Measurements from ENCODE around the gene P4HA2. TPM values are rescaled to one million over a fixed set of nuclear protein-coding genes. Genes with fewer than 3 reads are reported as not detected.

Gene P4HA2
- total RNA-seq, 4 donors from 2014 or later: 22.1 to 53.5 (median 32.7) TPM

DNA sequence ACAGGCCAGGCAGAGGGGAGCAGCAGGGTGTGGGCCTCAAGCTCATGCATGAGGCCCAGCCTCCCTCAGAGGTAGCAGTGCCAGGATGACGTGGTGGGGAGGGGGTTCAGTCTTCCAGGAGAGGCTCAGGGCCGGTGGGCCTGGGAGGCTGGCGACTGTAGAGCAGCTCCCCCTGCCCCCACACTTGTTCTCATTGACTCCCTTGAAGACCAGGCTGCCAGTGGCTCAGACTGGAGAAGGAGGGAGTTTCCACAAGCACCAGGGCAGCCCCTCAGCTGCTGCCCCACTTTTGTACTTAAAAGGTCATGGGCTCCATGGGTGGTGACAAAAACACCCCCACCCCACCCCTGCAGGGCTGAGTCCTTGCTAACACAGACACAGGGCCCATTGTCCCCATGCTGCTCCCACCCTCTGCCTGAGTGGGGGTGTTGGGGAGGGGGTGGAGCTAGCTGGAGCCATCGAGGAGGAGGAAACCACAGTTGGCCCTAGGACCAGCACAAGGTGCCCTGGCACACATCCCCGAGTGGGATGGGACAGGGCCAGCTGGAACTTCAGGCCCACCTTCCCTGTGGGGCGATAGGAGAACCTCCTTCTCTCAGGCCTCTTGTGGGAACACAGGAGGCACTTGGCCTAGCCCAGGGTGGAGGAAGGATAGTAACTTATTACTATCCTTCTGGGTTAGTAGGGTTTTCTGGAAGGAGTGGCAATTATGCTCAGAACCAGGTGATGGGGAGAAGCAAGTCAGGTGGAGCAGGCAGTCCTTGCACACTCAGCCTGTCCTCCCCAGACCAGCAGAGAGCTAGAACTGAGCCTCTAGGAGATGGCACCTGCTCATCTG is 40.5 kb upstream of the P4HA2 start:
- DNase-seq: no peak
- H3K4me3 ChIP-seq: no peak overlapping the region
- in situ Hi-C loops (cut with MboI; ENCODE audit: low pct_ligation_motif_present in 1 of 4, low pct_unique_long_range_greater_than_20kb in 1 of 4, low sequenced_read_pairs in 3 of 4): loop anchor here in 1 of 4 donors (25.0 kb wide), 1 partner anchor 269 kb away; the partner anchor contains the start of gene IL5
- peak overlapping the region; percentile 87 to 97 (median 94) for H3K27ac ChIP-seq
- TF ChIP-seq EP300 (IDR thresholded peaks at IDR 0.05; ENCODE audit: low read depth): no peak
- TF ChIP-seq POLR2A (IDR thresholded peaks at IDR 0.05): no peak
- TF ChIP-seq, protein P1, sequence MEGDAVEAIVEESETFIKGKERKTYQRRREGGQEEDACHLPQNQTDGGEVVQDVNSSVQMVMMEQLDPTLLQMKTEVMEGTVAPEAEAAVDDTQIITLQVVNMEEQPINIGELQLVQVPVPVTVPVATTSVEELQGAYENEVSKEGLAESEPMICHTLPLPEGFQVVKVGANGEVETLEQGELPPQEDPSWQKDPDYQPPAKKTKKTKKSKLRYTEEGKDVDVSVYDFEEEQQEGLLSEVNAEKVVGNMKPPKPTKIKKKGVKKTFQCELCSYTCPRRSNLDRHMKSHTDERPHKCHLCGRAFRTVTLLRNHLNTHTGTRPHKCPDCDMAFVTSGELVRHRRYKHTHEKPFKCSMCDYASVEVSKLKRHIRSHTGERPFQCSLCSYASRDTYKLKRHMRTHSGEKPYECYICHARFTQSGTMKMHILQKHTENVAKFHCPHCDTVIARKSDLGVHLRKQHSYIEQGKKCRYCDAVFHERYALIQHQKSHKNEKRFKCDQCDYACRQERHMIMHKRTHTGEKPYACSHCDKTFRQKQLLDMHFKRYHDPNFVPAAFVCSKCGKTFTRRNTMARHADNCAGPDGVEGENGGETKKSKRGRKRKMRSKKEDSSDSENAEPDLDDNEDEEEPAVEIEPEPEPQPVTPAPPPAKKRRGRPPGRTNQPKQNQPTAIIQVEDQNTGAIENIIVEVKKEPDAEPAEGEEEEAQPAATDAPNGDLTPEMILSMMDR (IDR thresholded peaks at IDR 0.05): no peak
- TF ChIP-seq POLR2AphosphoS5 (IDR thresholded peaks at IDR 0.05): no peak
- H3K27me3 ChIP-seq: no peaks in the 10 kb centered on the region
- H3K9me3 ChIP-seq: no peaks in the 10 kb centered on the region
- no peaks in the 10 kb centered on the region for H3K36me3 ChIP-seq
- intact Hi-C loops (cut with DNase I; ENCODE audit: low total_unique reads): no loop called here
- H3K4me1 ChIP-seq: peaks cover 35 to 56% (median 35%) of the 10 kb centered on the region in 4 donors
- 42 to 75% methylated on average over 2 to 5 of the region's 6 CpGs for WGBS, 2 donors (ENCODE audit: low coverage in 1 of 2)

DNA sequence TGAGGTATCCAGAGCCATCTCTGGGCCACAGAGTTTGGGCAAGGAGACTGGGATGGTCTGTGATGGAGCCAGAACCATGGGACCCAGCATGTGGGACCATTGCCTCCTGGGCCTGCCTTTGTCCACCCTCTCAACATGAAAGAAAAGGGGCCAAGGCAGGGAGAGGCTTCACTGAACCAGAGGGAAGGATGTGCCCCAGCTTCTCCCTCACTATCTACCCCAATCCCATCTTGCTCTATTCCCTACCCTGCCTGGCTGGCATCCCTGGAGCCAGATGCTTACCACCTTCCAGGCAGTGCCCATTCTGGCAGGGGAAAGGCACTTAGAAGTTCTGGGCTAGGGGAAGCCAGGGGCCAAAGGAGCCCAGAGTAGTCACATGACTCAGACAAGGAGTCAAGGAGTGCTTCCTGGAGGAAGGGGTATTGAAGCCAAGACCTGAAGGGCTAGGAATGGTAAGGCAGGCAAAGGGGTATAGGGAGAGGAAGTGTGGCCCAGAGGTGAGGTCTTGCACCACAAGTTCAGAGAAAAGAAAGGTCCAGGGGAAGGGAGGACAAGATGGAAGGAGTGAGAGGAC is 39.6 kb upstream of the P4HA2 start:
- Histone ChIP-seq H3K36me3 (no peaks in the 10 kb centered on the region), H3K27ac (peak overlapping the region; percentile 87 to 97 (median 94)), H3K27me3 (no peaks in the 10 kb centered on the region), H3K9me3 (no peaks in the 10 kb centered on the region), H3K4me3 (no peak overlapping the region), H3K4me1 (peaks cover 26 to 54% (median 39%) of the 10 kb centered on the region in 4 donors)
- in situ Hi-C loops (cut with MboI; ENCODE audit: low pct_ligation_motif_present in 1 of 4, low pct_unique_long_range_greater_than_20kb in 1 of 4, low sequenced_read_pairs in 3 of 4): loop anchor here in 1 of 4 donors (25.0 kb wide), 1 partner anchor 270 kb away; the partner anchor contains the start of gene IL5
- intact Hi-C loops (cut with DNase I; ENCODE audit: low total_unique reads): no loop called here
- no peak for DNase-seq
- TF ChIP-seq POLR2AphosphoS5 (IDR thresholded peaks at IDR 0.05) (no peak), POLR2A (IDR thresholded peaks at IDR 0.05) (no peak), EP300 (IDR thresholded peaks at IDR 0.05; ENCODE audit: low read depth) (no peak)
- TF ChIP-seq, protein P1 (IDR thresholded peaks at IDR 0.05): no peak

DNA sequence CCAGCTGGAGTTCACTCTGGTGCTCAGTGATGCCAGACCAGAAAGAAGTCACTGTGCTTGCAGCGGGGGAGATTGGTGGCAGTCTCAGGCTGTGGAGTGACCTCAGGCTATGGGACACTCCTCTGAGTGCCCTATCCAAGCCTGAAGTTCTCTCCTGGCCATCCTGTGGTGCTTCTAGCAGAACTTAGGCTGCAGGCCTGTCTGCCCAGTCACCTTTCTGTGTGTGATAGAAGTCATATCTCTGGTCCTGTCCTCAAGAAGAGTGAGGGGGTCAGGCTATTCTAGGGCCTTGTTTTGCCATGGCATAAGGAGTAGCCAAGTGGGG is 39.1 kb upstream of the P4HA2 start:
- in situ Hi-C loops (cut with MboI; ENCODE audit: low pct_ligation_motif_present in 1 of 4, low pct_unique_long_range_greater_than_20kb in 1 of 4, low sequenced_read_pairs in 3 of 4) (loop anchor here in 1 of 4 donors (25.0 kb wide), 1 partner anchor 271 kb away; the partner anchor contains the start of gene IL5), intact Hi-C loops (cut with DNase I; ENCODE audit: low total_unique reads) (no loop called here)
- no peak for DNase-seq
- no peak overlapping the region for H3K4me3 ChIP-seq
- H3K27me3 ChIP-seq: no peaks in the 10 kb centered on the region
- H3K27ac ChIP-seq: peak overlapping the region; percentile 87 to 97 (median 94)
- TF ChIP-seq, protein P1 (IDR thresholded peaks at IDR 0.05): no peak
- TF ChIP-seq POLR2AphosphoS5 (IDR thresholded peaks at IDR 0.05) (no peak), EP300 (IDR thresholded peaks at IDR 0.05; ENCODE audit: low read depth) (no peak), POLR2A (IDR thresholded peaks at IDR 0.05) (no peak)
- WGBS, 2 donors (ENCODE audit: low coverage in 1 of 2): 83% methylated on average over 1 of the region's 1 CpG; no CpG with 5 or more reads in 1 of the 2 donors
- H3K4me1 ChIP-seq: peaks cover 26 to 57% (median 39%) of the 10 kb centered on the region in 4 donors
- no peaks in the 10 kb centered on the region for H3K36me3 ChIP-seq
- H3K9me3 ChIP-seq: no peaks in the 10 kb centered on the region
